ENCODE data around the gene C12orf50. TPM values are rescaled to one million over a fixed set of nuclear protein-coding genes. Genes with fewer than 3 reads are reported as not detected.
"Not testable (repeated sequence)": the region's sequence is repeated elsewhere in the genome, so short reads cannot be mapped to it uniquely, and the experiment has no call there.

Gene C12orf50
- polyA plus RNA-seq, 1 donor from 2014 or later, result 0.30 TPM

GRCh38 chr12:87960566-87960965, 68.6 kb downstream of the C12orf50 start:
- H2AFZ ChIP-seq (ENCODE audit: low read depth, low read length), result no peak overlapping the region
- TF ChIP-seq EZH2 (IDR thresholded peaks at IDR 0.05; ENCODE audit: borderline replicate concordance, insufficient read depth, low read length, poor library complexity, severe bottlenecking), result no peak
- TF ChIP-seq EP300 (conservative IDR thresholded peaks at IDR 0.05; ENCODE audit: poor library complexity, severe bottlenecking), result no peak
- no peak for TF ChIP-seq RAD21 (conservative IDR thresholded peaks at IDR 0.05)
- TF ChIP-seq POLR2AphosphoS5 (IDR thresholded peaks at IDR 0.05), result no peak
- TF ChIP-seq SMC3 (conservative IDR thresholded peaks at IDR 0.05; ENCODE audit: poor library complexity), result no peak
- no peaks in the 10 kb centered on the region for H3F3A ChIP-seq (ENCODE audit: insufficient read depth, low read length, poor library complexity, severe bottlenecking)
- no peak overlapping the region for H3K9ac ChIP-seq (ENCODE audit: low read length)
- no peaks in the 10 kb centered on the region for H3K9me2 ChIP-seq (ENCODE audit: insufficient read depth, low read length)
- no peaks in the 10 kb centered on the region for H3K9me3 ChIP-seq (ENCODE audit: low read length)
- H3K36me3 ChIP-seq (ENCODE audit: insufficient read depth, low read length), result no peaks in the 10 kb centered on the region
- H3K27me3 ChIP-seq (ENCODE audit: insufficient read depth, low read depth, low read length), result no peaks in the 10 kb centered on the region
- no peak overlapping the region for H3K4me2 ChIP-seq (ENCODE audit: low read length)
- no peak overlapping the region for H3K4me3 ChIP-seq (ENCODE audit: low read length)
- H4K20me1 ChIP-seq (ENCODE audit: insufficient read depth), result no peaks in the 10 kb centered on the region
- H3K79me2 ChIP-seq (replicated peaks; ENCODE audit: insufficient read depth, low read length), result no peaks in the 10 kb centered on the region
- no peak overlapping the region for H3K27ac ChIP-seq (ENCODE audit: low read length)

GRCh38 chr12:87954028-87954427, 75.2 kb downstream of the C12orf50 start:
- H3K9ac ChIP-seq (ENCODE audit: low read length); H3F3A ChIP-seq (ENCODE audit: insufficient read depth, low read length, poor library complexity, severe bottlenecking); H4K20me1 ChIP-seq (ENCODE audit: insufficient read depth); H2AFZ ChIP-seq (ENCODE audit: low read depth, low read length); H3K4me2 ChIP-seq (ENCODE audit: low read length); H3K9me3 ChIP-seq (ENCODE audit: low read length); H3K27ac ChIP-seq (ENCODE audit: low read length); H3K4me3 ChIP-seq (ENCODE audit: low read length); H3K27me3 ChIP-seq (ENCODE audit: insufficient read depth, low read depth, low read length); H3K9me2 ChIP-seq (ENCODE audit: insufficient read depth, low read length); H3K79me2 ChIP-seq (replicated peaks; ENCODE audit: insufficient read depth, low read length); H3K36me3 ChIP-seq (ENCODE audit: insufficient read depth, low read length): not testable (repeated sequence)

- Histone ChIP-seq H2AFZ (ENCODE audit: low read depth, low read length) (no peak overlapping the region), H3K27me3 (ENCODE audit: insufficient read depth, low read depth, low read length) (no peaks in the 10 kb centered on the region), H3K36me3 (ENCODE audit: insufficient read depth, low read length) (no peaks in the 10 kb centered on the region), H3K4me3 (ENCODE audit: low read length) (no peak overlapping the region), H3F3A (ENCODE audit: insufficient read depth, low read length, poor library complexity, severe bottlenecking) (no peaks in the 10 kb centered on the region), H3K27ac (ENCODE audit: low read length) (no peak overlapping the region), H3K9me3 (ENCODE audit: low read length) (no peaks in the 10 kb centered on the region), H3K79me2 (replicated peaks; ENCODE audit: insufficient read depth, low read length) (no peaks in the 10 kb centered on the region), H3K9me2 (ENCODE audit: insufficient read depth, low read length) (no peaks in the 10 kb centered on the region), H4K20me1 (ENCODE audit: insufficient read depth) (no peaks in the 10 kb centered on the region), H3K4me2 (ENCODE audit: low read length) (no peak overlapping the region), H3K9ac (ENCODE audit: low read length) (no peak overlapping the region)
- TF ChIP-seq CTCF (IDR thresholded peaks at IDR 0.05; ENCODE audit: poor library complexity, severe bottlenecking) (peak; percentile 85), RAD21 (conservative IDR thresholded peaks at IDR 0.05) (peak; percentile 92), SMC3 (conservative IDR thresholded peaks at IDR 0.05; ENCODE audit: poor library complexity) (peak; percentile 87), EP300 (conservative IDR thresholded peaks at IDR 0.05; ENCODE audit: poor library complexity, severe bottlenecking) (no peak)
These were observed 75.8 kb downstream of the C12orf50 start for GRCh38 chr12:87953256-87953860.

- Histone ChIP-seq H3K9ac (ENCODE audit: low read length) (no peak overlapping the region), H3K9me3 (ENCODE audit: low read length) (no peaks in the 10 kb centered on the region), H4K20me1 (ENCODE audit: insufficient read depth) (no peaks in the 10 kb centered on the region), H2AFZ (ENCODE audit: low read depth, low read length) (no peak overlapping the region), H3K9me2 (ENCODE audit: insufficient read depth, low read length) (no peaks in the 10 kb centered on the region), H3K27ac (ENCODE audit: low read length) (no peak overlapping the region), H3K4me3 (ENCODE audit: low read length) (no peak overlapping the region), H3K79me2 (replicated peaks; ENCODE audit: insufficient read depth, low read length) (no peaks in the 10 kb centered on the region), H3K4me2 (ENCODE audit: low read length) (no peak overlapping the region), H3K36me3 (ENCODE audit: insufficient read depth, low read length) (no peaks in the 10 kb centered on the region), H3K27me3 (ENCODE audit: insufficient read depth, low read depth, low read length) (no peaks in the 10 kb centered on the region), H3F3A (ENCODE audit: insufficient read depth, low read length, poor library complexity, severe bottlenecking) (no peaks in the 10 kb centered on the region)
- TF ChIP-seq REST (IDR thresholded peaks at IDR 0.05; ENCODE audit: borderline replicate concordance) (no peak), TAF1 (IDR thresholded peaks at IDR 0.05; ENCODE audit: low read depth) (no peak)
These were observed 76.4 kb downstream of the C12orf50 start for GRCh38 chr12:87952850-87953249.
